ENCODE results near the gene BTNL3. TPM values are rescaled to one million over a fixed set of nuclear protein-coding genes. Genes with fewer than 3 reads are reported as not detected.
"Not testable (repeated sequence)": the region's sequence is repeated elsewhere in the genome, so short reads cannot be mapped to it uniquely, and the experiment has no call there.

BTNL3 gene
- polyA plus RNA-seq, 4 donors, result 0.05 to 0.11 (median 0.10) TPM; not detected in 1

- DNase-seq (ENCODE audit: low read depth in 4 of 4, low spot score in 3 of 4), result not testable (repeated sequence)
These were observed 28.8 kb downstream of the BTNL3 start for GRCh38 chr5:181017448-181017847.

- no peak for DNase-seq (ENCODE audit: low read depth in 4 of 4, low spot score in 3 of 4)
These were observed 32.0 kb downstream of the BTNL3 start for GRCh38 chr5:181020688-181021087.

- no peak for DNase-seq (ENCODE audit: low read depth in 4 of 4, low spot score in 3 of 4)
These were observed 35.8 kb downstream of the BTNL3 start for GRCh38 chr5:181024245-181025064.

GRCh38 chr5:181027452-181028031, 38.9 kb downstream of the BTNL3 start:
- DNase-seq (ENCODE audit: low read depth in 4 of 4, low spot score in 3 of 4), result no peak

- no peak for DNase-seq (ENCODE audit: low read depth in 4 of 4, low spot score in 3 of 4)
These were observed 39.6 kb downstream of the BTNL3 start for GRCh38 chr5:181028032-181028819.

- DNase-seq (ENCODE audit: low read depth in 4 of 4, low spot score in 3 of 4), result no peak
These were observed 43.1 kb downstream of the BTNL3 start for GRCh38 chr5:181031716-181032115.

- DNase-seq (ENCODE audit: low read depth in 4 of 4, low spot score in 3 of 4), result no peak
These were observed 47.6 kb downstream of the BTNL3 start for GRCh38 chr5:181035991-181036815.

- DNase-seq (ENCODE audit: low read depth in 4 of 4, low spot score in 3 of 4), result no peak
These were observed 48.2 kb downstream of the BTNL3 start for GRCh38 chr5:181036816-181037364.

- DNase-seq (ENCODE audit: low read depth in 4 of 4, low spot score in 3 of 4), result no peak
These were observed 48.8 kb downstream of the BTNL3 start for GRCh38 chr5:181037365-181037861.

- no peak for DNase-seq (ENCODE audit: low read depth in 4 of 4, low spot score in 3 of 4)
These were observed 50.8 kb downstream of the BTNL3 start for GRCh38 chr5:181039471-181039870.

- DNase-seq (ENCODE audit: low read depth in 4 of 4, low spot score in 3 of 4), result no peak
These were observed 51.4 kb downstream of the BTNL3 start, which contains the start of gene BTNL9 for GRCh38 chr5:181039931-181040630. TSS of gene BTNL9 (plus strand) at chr5:181040266. CDS start at chr5:181045490, 5,224 bp downstream.

GRCh38 chr5:181040631-181040945, 51.9 kb downstream of the BTNL3 start:
- no peak for DNase-seq (ENCODE audit: low read depth in 4 of 4, low spot score in 3 of 4)

GRCh38 chr5:181041043-181041442, 52.4 kb downstream of the BTNL3 start:
- DNase-seq (ENCODE audit: low read depth in 4 of 4, low spot score in 3 of 4), result no peak

GRCh38 chr5:181042036-181042713, 53.5 kb downstream of the BTNL3 start:
- DNase-seq (ENCODE audit: low read depth in 4 of 4, low spot score in 3 of 4), result no peak

GRCh38 chr5:181042722-181043121, 54.1 kb downstream of the BTNL3 start:
- no peak for DNase-seq (ENCODE audit: low read depth in 4 of 4, low spot score in 3 of 4)

- DNase-seq (ENCODE audit: low read depth in 4 of 4, low spot score in 3 of 4), result no peak
These were observed 54.8 kb downstream of the BTNL3 start for GRCh38 chr5:181043285-181044092.

GRCh38 chr5:181044093-181044599, 55.5 kb downstream of the BTNL3 start:
- DNase-seq (ENCODE audit: low read depth in 4 of 4, low spot score in 3 of 4), result no peak
